CD4-positive, alpha-beta T cell treated with Interleukin-10 for 1 hour (primary cell): ENCODE measurements around the gene NOX5.

Experiments used
- DNase-seq: peaks from one replicate; pipeline ENCODE4 v3.0.0-alpha.2; 2020

NOX5 gene

GRCh38 chr15:69107025-69107620 is 92.6 kb downstream of the NOX5 start:
- DNase-seq, result no peak
